NCI-H2227 (cell line): ENCODE measurements around the gene IL2RA.

Experiments used
- DNase-seq: peaks from one replicate; lab custom pipeline; 2025; ENCODE audit not compliant: unreplicated experiment; lab: John Stamatoyannopoulos, UW

The IL2RA gene

GRCh38 chr10:5989756-5990155, 72.4 kb downstream of the IL2RA start:
- no peak for DNase-seq

GRCh38 chr10:5988336-5988920, 73.7 kb downstream of the IL2RA start:
- DNase-seq, result no peak

GRCh38 chr10:5987747-5988146, 74.4 kb downstream of the IL2RA start:
- DNase-seq, result no peak

- DNase-seq, result no peak
Measured at GRCh38 chr10:5985029-5985428, 77.1 kb downstream of the IL2RA start.

- DNase-seq, result no peak
Measured at GRCh38 chr10:5983774-5984173, 78.4 kb downstream of the IL2RA start.

GRCh38 chr10:5981529-5981928, 80.6 kb downstream of the IL2RA start:
- DNase-seq, result no peak

- DNase-seq, result no peak
Measured at GRCh38 chr10:5978230-5978489, 84.0 kb downstream of the IL2RA start.

- DNase-seq, result no peak
Measured at GRCh38 chr10:5977471-5978229, 84.5 kb downstream of the IL2RA start, which contains the start of gene IL15RA. Gene IL15RA (minus strand): TSS chr10:5977543. CDS start chr10:5977492, 51 bp downstream.

GRCh38 chr10:5976512-5977470, 85.4 kb downstream of the IL2RA start:
- no peak for DNase-seq

GRCh38 chr10:5975641-5976473, 86.3 kb downstream of the IL2RA start:
- DNase-seq, result no peak

GRCh38 chr10:5973069-5973468, 89.1 kb downstream of the IL2RA start:
- no peak for DNase-seq

- no peak for DNase-seq
Measured at GRCh38 chr10:5971886-5972285, 90.3 kb downstream of the IL2RA start.

GRCh38 chr10:5971315-5971832, 90.8 kb downstream of the IL2RA start:
- no peak for DNase-seq

- DNase-seq, result no peak
Measured at GRCh38 chr10:5970527-5970926, 91.6 kb downstream of the IL2RA start.

- no peak for DNase-seq
Measured at GRCh38 chr10:5970066-5970465, 92.1 kb downstream of the IL2RA start.

GRCh38 chr10:5968681-5969453, 93.3 kb downstream of the IL2RA start:
- no peak for DNase-seq

- DNase-seq, result no peak
Measured at GRCh38 chr10:5968037-5968680, 94.0 kb downstream of the IL2RA start.

GRCh38 chr10:5965266-5965665, 96.9 kb downstream of the IL2RA start:
- DNase-seq, result no peak

GRCh38 chr10:5964736-5965135, 97.4 kb downstream of the IL2RA start:
- DNase-seq, result no peak
